Measurements from ENCODE around the gene GID4. TPM values are rescaled to one million over a fixed set of nuclear protein-coding genes. Genes with fewer than 3 reads are reported as not detected.
A peak's percentile ranks its signal among the peaks of the same experiment; 100 is the strongest.

Gene GID4
- total RNA-seq, 1 experiment from 2014 or later: 39.6 TPM

GRCh38 chr17:18006495-18007239, 32.5 kb upstream of the GID4 start:
- DNase-seq: no peak

GRCh38 chr17:18008496-18009268, 30.5 kb upstream of the GID4 start:
- H3K27ac ChIP-seq: no peak overlapping the region
- H3K27me3 ChIP-seq: no peaks in the 10 kb centered on the region
- no peaks in the 10 kb centered on the region; the same call in 1 of the 2 replicates for H3K36me3 ChIP-seq
- no peaks in the 10 kb centered on the region; the same call in 1 of the 2 replicates for H3K4me1 ChIP-seq
- no peaks in the 10 kb centered on the region for H3K9me3 ChIP-seq (replicated peaks)
- H3K4me3 ChIP-seq: no peak overlapping the region
- DNase-seq: peak; percentile 56 to 58

More at GRCh38 chr17:18006495-18007239, 32.5 kb upstream of the GID4 start:
- Histone ChIP-seq H3K4me3 (no peak overlapping the region), H3K4me1 (no peaks in the 10 kb centered on the region; the same call in 1 of the 2 replicates), H3K27ac (no peak overlapping the region), H3K9me3 (replicated peaks) (no peaks in the 10 kb centered on the region), H3K27me3 (no peaks in the 10 kb centered on the region), H3K36me3 (no peaks in the 10 kb centered on the region; the same call in 1 of the 2 replicates)

GRCh38 chr17:18009609-18010420, 29.4 kb upstream of the GID4 start:
- Histone ChIP-seq H3K4me1 (no peaks in the 10 kb centered on the region; the same call in 1 of the 2 replicates), H3K27me3 (no peaks in the 10 kb centered on the region), H3K27ac (no peak overlapping the region), H3K9me3 (replicated peaks) (no peaks in the 10 kb centered on the region), H3K36me3 (no peaks in the 10 kb centered on the region; the same call in 1 of the 2 replicates), H3K4me3 (no peak overlapping the region)
- no peak for DNase-seq

GRCh38 chr17:18011286-18011685, 27.9 kb upstream of the GID4 start:
- Histone ChIP-seq H3K4me3 (no peak overlapping the region), H3K27me3 (no peaks in the 10 kb centered on the region), H3K4me1 (no peaks in the 10 kb centered on the region; the same call in 1 of the 2 replicates), H3K36me3 (peaks cover 2% of the 10 kb centered on the region; the same call in 1 of the 2 replicates), H3K27ac (no peak overlapping the region), H3K9me3 (replicated peaks) (no peaks in the 10 kb centered on the region)
- no peak for DNase-seq

- Histone ChIP-seq H3K9me3 (replicated peaks) (no peaks in the 10 kb centered on the region), H3K27me3 (no peaks in the 10 kb centered on the region), H3K27ac (no peak overlapping the region), H3K4me1 (no peaks in the 10 kb centered on the region; the same call in 1 of the 2 replicates), H3K4me3 (no peak overlapping the region), H3K36me3 (peaks cover 2% of the 10 kb centered on the region; the same call in 1 of the 2 replicates)
- DNase-seq: no peak
Observed at GRCh38 chr17:18014006-18014405, 25.2 kb upstream of the GID4 start.

GRCh38 chr17:18015593-18015992, 23.6 kb upstream of the GID4 start:
- no peak for DNase-seq
- H3K4me1 ChIP-seq: no peaks in the 10 kb centered on the region
- no peaks in the 10 kb centered on the region for H3K9me3 ChIP-seq (replicated peaks)
- no peaks in the 10 kb centered on the region for H3K27me3 ChIP-seq
- peaks cover 2% of the 10 kb centered on the region; the same call in 1 of the 2 replicates for H3K36me3 ChIP-seq
- H3K4me3 ChIP-seq: no peak overlapping the region
- no peak overlapping the region for H3K27ac ChIP-seq

- DNase-seq: no peak
- no peaks in the 10 kb centered on the region for H3K4me1 ChIP-seq
Observed at GRCh38 chr17:18016426-18016825, 22.8 kb upstream of the GID4 start.

GRCh38 chr17:18017958-18018357, 21.2 kb upstream of the GID4 start:
- Histone ChIP-seq H3K27me3 (no peaks in the 10 kb centered on the region), H3K9me3 (replicated peaks) (no peaks in the 10 kb centered on the region), H3K4me1 (no peaks in the 10 kb centered on the region), H3K36me3 (peaks cover 2% of the 10 kb centered on the region; the same call in 1 of the 2 replicates), H3K4me3 (no peak overlapping the region), H3K27ac (no peak overlapping the region)
- DNase-seq: no peak

More at GRCh38 chr17:18016426-18016825, 22.8 kb upstream of the GID4 start:
- peaks cover 2% of the 10 kb centered on the region; the same call in 1 of the 2 replicates for H3K36me3 ChIP-seq
- no peak overlapping the region for H3K4me3 ChIP-seq
- H3K9me3 ChIP-seq (replicated peaks): no peaks in the 10 kb centered on the region
- H3K27ac ChIP-seq: no peak overlapping the region
- H3K27me3 ChIP-seq: no peaks in the 10 kb centered on the region

GRCh38 chr17:18018411-18018921, 20.7 kb upstream of the GID4 start:
- no peak overlapping the region for H3K27ac ChIP-seq
- DNase-seq: no peak
- H3K4me1 ChIP-seq: no peaks in the 10 kb centered on the region
- H3K9me3 ChIP-seq (replicated peaks): no peaks in the 10 kb centered on the region
- no peak overlapping the region for H3K4me3 ChIP-seq
- peaks cover 2% of the 10 kb centered on the region; the same call in 1 of the 2 replicates for H3K36me3 ChIP-seq
- no peaks in the 10 kb centered on the region for H3K27me3 ChIP-seq

GRCh38 chr17:18019838-18020154, 19.4 kb upstream of the GID4 start:
- Histone ChIP-seq H3K27ac (no peak overlapping the region), H3K4me1 (no peaks in the 10 kb centered on the region), H3K27me3 (no peaks in the 10 kb centered on the region), H3K36me3 (peaks cover 2% of the 10 kb centered on the region; the same call in 1 of the 2 replicates), H3K4me3 (no peak overlapping the region), H3K9me3 (replicated peaks) (no peaks in the 10 kb centered on the region)
- DNase-seq: no peak

GRCh38 chr17:18020971-18021370, 18.2 kb upstream of the GID4 start:
- H3K36me3 ChIP-seq: peaks cover under 1% of the 10 kb centered on the region; the same call in 1 of the 2 replicates
- H3K27me3 ChIP-seq: no peaks in the 10 kb centered on the region
- no peaks in the 10 kb centered on the region for H3K4me1 ChIP-seq
- H3K4me3 ChIP-seq: no peak overlapping the region
- no peak for DNase-seq
- H3K27ac ChIP-seq: no peak overlapping the region
- H3K9me3 ChIP-seq (replicated peaks): no peaks in the 10 kb centered on the region

- no peak for DNase-seq
- Histone ChIP-seq H3K4me3 (no peak overlapping the region), H3K9me3 (replicated peaks) (no peaks in the 10 kb centered on the region), H3K36me3 (no peaks in the 10 kb centered on the region; the same call in 1 of the 2 replicates), H3K27ac (no peak overlapping the region), H3K4me1 (no peaks in the 10 kb centered on the region), H3K27me3 (no peaks in the 10 kb centered on the region)
Observed at GRCh38 chr17:18021372-18021771, 17.8 kb upstream of the GID4 start.

GRCh38 chr17:18025241-18025944, 13.8 kb upstream of the GID4 start:
- H3K27me3 ChIP-seq: no peaks in the 10 kb centered on the region
- H3K4me3 ChIP-seq: no peak overlapping the region
- no peak overlapping the region for H3K27ac ChIP-seq
- no peaks in the 10 kb centered on the region for H3K4me1 ChIP-seq
- no peaks in the 10 kb centered on the region; the same call in 1 of the 2 replicates for H3K36me3 ChIP-seq
- no peaks in the 10 kb centered on the region for H3K9me3 ChIP-seq (replicated peaks)
- DNase-seq: no peak
